Neuronal stem cell (in vitro differentiated cells): Measurements from ENCODE around the gene SLC6A19.

Source experiments
- DNase-seq: peaks from one replicate; pipeline ENCODE4 v3.0.0-alpha.2; 2013; ENCODE audit warnings: low spot score
- H2AFZ ChIP-seq: one replicate; pipeline ENCODE4 v1.6.1; 2013; ENCODE audit warnings: mild to moderate bottlenecking, low read length, inconsistent platforms
- H2AK5ac ChIP-seq: 2 replicates; pipeline ENCODE4 v1.6.1; 2013; ENCODE audit warnings: low read depth, mild to moderate bottlenecking, inconsistent platforms, low read length, moderate library complexity, mixed read lengths
- H2BK120ac ChIP-seq: 2 replicates; pipeline ENCODE4 v1.6.1; 2013; ENCODE audit warnings: low read depth, mild to moderate bottlenecking, inconsistent platforms, low read length, moderate library complexity, mixed read lengths
- H2BK12ac ChIP-seq: one replicate; pipeline ENCODE4 v1.6.1; 2013; ENCODE audit warnings: low read length, inconsistent platforms
- H2BK15ac ChIP-seq: 2 replicates; pipeline ENCODE4 v1.6.1; 2013; ENCODE audit warnings: mild to moderate bottlenecking, low read length, inconsistent platforms, mixed read lengths
- H2BK5ac ChIP-seq: one replicate; pipeline ENCODE4 v1.6.1; 2013; ENCODE audit warnings: inconsistent platforms, mild to moderate bottlenecking, low read length, moderate library complexity
- H3K14ac ChIP-seq: one replicate; pipeline ENCODE4 v1.6.1; 2013; ENCODE audit warnings: low read length, inconsistent platforms
- H3K18ac ChIP-seq: 2 replicates; pipeline ENCODE4 v1.6.1; 2013; ENCODE audit warnings: low read length, inconsistent platforms
- H3K23ac ChIP-seq: 2 replicates; pipeline ENCODE4 v1.6.1; 2013; ENCODE audit warnings: low read depth, mild to moderate bottlenecking, mixed read lengths, low read length, inconsistent platforms; ENCODE audit not compliant: poor library complexity
- H3K27ac ChIP-seq: replicated peaks from 3 replicates; pipeline ENCODE4 v1.5.1; 2013; ENCODE audit warnings: low read length, inconsistent platforms
- H3K27me3 ChIP-seq, 3 experiments: 2 replicates each; pipeline ENCODE4 v1.6.1; 2013; ENCODE audit warnings: low read length in 3 of 3, mild to moderate bottlenecking in 2 of 3, inconsistent platforms in 1 of 3, low read depth in 1 of 3, mixed read lengths in 1 of 3, moderate library complexity in 1 of 3; ENCODE audit not compliant: control insufficient read depth in 3 of 3, insufficient read depth in 3 of 3
- H3K36me3 ChIP-seq, 2 donors: replicated peaks in 1 of 2; 2 replicates each; pipeline ENCODE4 v1.6.1; 2013; ENCODE audit warnings: low read length in 2 of 2; ENCODE audit not compliant: control insufficient read depth in 2 of 2, insufficient read depth in 2 of 2
- H3K4ac ChIP-seq: 2 replicates; pipeline ENCODE4 v1.6.1; 2013; ENCODE audit warnings: inconsistent platforms, mild to moderate bottlenecking, low read length, moderate library complexity
- H3K4me1 ChIP-seq, 2 donors: 1 replicate in 1 of 2; 2 replicates in 1 of 2; pipeline ENCODE4 v1.6.1; 2013; ENCODE audit warnings: low read length in 2 of 2, low read depth in 1 of 2; ENCODE audit not compliant: control insufficient read depth in 2 of 2, insufficient read depth in 1 of 2
- H3K4me2 ChIP-seq: one replicate; pipeline ENCODE4 v1.6.1; 2013; ENCODE audit warnings: mild to moderate bottlenecking, low read length, inconsistent platforms; ENCODE audit not compliant: insufficient read depth, poor library complexity, severe bottlenecking
- H3K4me3 ChIP-seq, 2 donors: 2 replicates each; pipeline ENCODE4 v1.5.1; 2013; ENCODE audit warnings: low read length in 2 of 2, mild to moderate bottlenecking in 2 of 2, inconsistent platforms in 1 of 2, moderate library complexity in 1 of 2
- H3K79me1 ChIP-seq: one replicate; pipeline ENCODE4 v1.6.1; 2013; ENCODE audit warnings: low read depth, mild to moderate bottlenecking, inconsistent platforms, low read length, moderate library complexity
- H3K9ac ChIP-seq: one replicate; pipeline ENCODE4 v1.6.1; 2013; ENCODE audit warnings: mild to moderate bottlenecking, low read depth, low read length, inconsistent platforms; ENCODE audit not compliant: poor library complexity
- H3K9me3 ChIP-seq, 2 donors: replicated peaks in 1 of 2; 2 replicates each; pipeline versions ENCODE3 to v1.6.1; 2013; ENCODE audit warnings: low read length in 2 of 2, mild to moderate bottlenecking in 2 of 2, inconsistent platforms in 1 of 2, low read depth in 1 of 2, mixed read lengths in 1 of 2, moderate library complexity in 1 of 2; ENCODE audit not compliant: control insufficient read depth in 2 of 2, insufficient read depth in 1 of 2
- H4K8ac ChIP-seq: one replicate; pipeline ENCODE4 v1.6.1; 2013; ENCODE audit warnings: low read depth, mild to moderate bottlenecking, inconsistent platforms, low read length, moderate library complexity
- H4K91ac ChIP-seq: one replicate; pipeline ENCODE4 v1.6.1; 2013; ENCODE audit warnings: low read length, low read depth, mild to moderate bottlenecking, inconsistent platforms; ENCODE audit not compliant: poor library complexity
- WGBS, 2 donors: extraction: QIAGEN DNeasy Blood & Tissue Kit; methylation state at CpG; one replicate each; pipeline ENCODE4 v1.1.7; 2013; ENCODE audit warnings: missing lambda C conversion rate in 2 of 2, mixed read lengths in 1 of 2; ENCODE audit not compliant: insufficient read length in 2 of 2, insufficient replicate concordance in 1 of 2; ENCODE audit errors: extremely low coverage in 2 of 2; 5-methylcytosine and 5-hydroxymethylcytosine counted together

Gene SLC6A19

GRCh38 chr5:1232780-1233179 lies 31.4 kb downstream of the SLC6A19 start:
- Histone ChIP-seq H2BK120ac (no peak overlapping the region), H3K9me3 (peaks cover 5 to 10% of the 10 kb centered on the region in 2 donors), H3K14ac (peak overlapping the region; percentile 5), H2AK5ac (no peak overlapping the region), H4K91ac (no peak overlapping the region), H3K9ac (peak overlapping the region; percentile 44), H2BK15ac (no peak overlapping the region), H2BK5ac (no peak overlapping the region), H3K4me3 (peak overlapping the region in 1 of 2 donors; percentile 24), H3K4me1 (peaks cover 0 to 3% of the 10 kb centered on the region in 2 donors), H2BK12ac (no peak overlapping the region), H3K23ac (peak overlapping the region; percentile 37), H2AFZ (no peak overlapping the region), H3K4me2 (no peak overlapping the region), H3K27me3 (peaks cover 0 to 16% (median 0%) of the 10 kb centered on the region in 3 experiments), H3K36me3 (no peaks in the 10 kb centered on the region), H3K27ac (no peak overlapping the region), H4K8ac (peak overlapping the region; percentile 4), H3K79me1 (no peaks in the 10 kb centered on the region), H3K4ac (no peak overlapping the region), H3K18ac (no peak overlapping the region)
- WGBS, 2 donors, result no CpG with 5 or more reads among the region's 25 CpGs
- DNase-seq, result no peak

- H3K4ac ChIP-seq, result no peak overlapping the region
- H3K9me3 ChIP-seq, result peaks cover 5 to 13% of the 10 kb centered on the region in 2 donors
- peaks cover 2% of the 10 kb centered on the region for H3K79me1 ChIP-seq
- peak overlapping the region; percentile 95 for H3K23ac ChIP-seq
- no peak overlapping the region for H3K14ac ChIP-seq
- no peak overlapping the region for H3K9ac ChIP-seq
- no CpG with 5 or more reads among the region's 8 CpGs for WGBS, 2 donors
- H3K4me1 ChIP-seq, result no peaks in the 10 kb centered on the region
- no peak overlapping the region for H3K27ac ChIP-seq
- no peak overlapping the region for H3K4me2 ChIP-seq
- no peaks in the 10 kb centered on the region for H3K36me3 ChIP-seq
- no peak overlapping the region for H2AK5ac ChIP-seq
- H2BK5ac ChIP-seq, result no peak overlapping the region
- no peak for DNase-seq
- no peak overlapping the region for H2BK15ac ChIP-seq
- H4K8ac ChIP-seq, result no peak overlapping the region
- peaks cover 0 to 15% (median 0%) of the 10 kb centered on the region in 3 experiments for H3K27me3 ChIP-seq
- no peak overlapping the region for H4K91ac ChIP-seq
- H2BK120ac ChIP-seq, result no peak overlapping the region
- H2BK12ac ChIP-seq, result peak overlapping the region; percentile 73
- H3K18ac ChIP-seq, result no peak overlapping the region
- no peak overlapping the region for H3K4me3 ChIP-seq
- H2AFZ ChIP-seq, result no peak overlapping the region
Observed at GRCh38 chr5:1235379-1235778, 34.0 kb downstream of the SLC6A19 start.

GRCh38 chr5:1235838-1236237 lies 34.4 kb downstream of the SLC6A19 start:
- no peak overlapping the region for H3K4me2 ChIP-seq
- H4K91ac ChIP-seq, result no peak overlapping the region
- H3K14ac ChIP-seq, result no peak overlapping the region
- H3K36me3 ChIP-seq, result no peaks in the 10 kb centered on the region
- no peak overlapping the region for H2BK15ac ChIP-seq
- H3K27me3 ChIP-seq, result peaks cover 0 to 18% (median 0%) of the 10 kb centered on the region in 3 experiments
- no peak overlapping the region for H4K8ac ChIP-seq
- H3K9ac ChIP-seq, result no peak overlapping the region
- no peak overlapping the region for H2BK12ac ChIP-seq
- WGBS, 2 donors, result no CpG with 5 or more reads among the region's 1 CpG
- H3K18ac ChIP-seq, result no peak overlapping the region
- peaks cover 2% of the 10 kb centered on the region for H3K79me1 ChIP-seq
- peaks cover 5 to 13% of the 10 kb centered on the region in 2 donors for H3K9me3 ChIP-seq
- H3K23ac ChIP-seq, result no peak overlapping the region
- no peak for DNase-seq
- H3K27ac ChIP-seq, result no peak overlapping the region
- no peak overlapping the region for H2BK5ac ChIP-seq
- no peaks in the 10 kb centered on the region for H3K4me1 ChIP-seq
- no peak overlapping the region for H3K4me3 ChIP-seq
- H3K4ac ChIP-seq, result no peak overlapping the region
- no peak overlapping the region for H2BK120ac ChIP-seq
- H2AK5ac ChIP-seq, result no peak overlapping the region
- H2AFZ ChIP-seq, result no peak overlapping the region

GRCh38 chr5:1239505-1240251 lies 38.3 kb downstream of the SLC6A19 start:
- Histone ChIP-seq H3K18ac (no peak overlapping the region), H3K4ac (no peak overlapping the region), H4K91ac (no peak overlapping the region), H3K4me1 (peaks cover 0 to 3% of the 10 kb centered on the region in 2 donors), H2BK120ac (no peak overlapping the region), H2BK12ac (no peak overlapping the region), H3K79me1 (peaks cover 4% of the 10 kb centered on the region), H3K4me2 (no peak overlapping the region), H3K27me3 (peaks cover 0 to 24% (median 0%) of the 10 kb centered on the region in 3 experiments), H3K14ac (no peak overlapping the region), H3K9ac (no peak overlapping the region), H2AFZ (no peak overlapping the region), H3K4me3 (no peak overlapping the region), H3K9me3 (peaks cover 5 to 13% of the 10 kb centered on the region in 2 donors), H2BK5ac (peak overlapping the region; percentile 44), H3K27ac (no peak overlapping the region), H3K23ac (no peak overlapping the region), H4K8ac (no peak overlapping the region), H3K36me3 (no peaks in the 10 kb centered on the region), H2BK15ac (no peak overlapping the region), H2AK5ac (no peak overlapping the region)
- no peak for DNase-seq
- no CpG with 5 or more reads among the region's 22 CpGs for WGBS, 2 donors
